SK-N-MC (cell line): Measurements from ENCODE around the gene PRX.

Experiments used
- EZH2 ChIP-seq: fragments of 200-600 bp; sonication (generic); IDR thresholded peaks from one replicate; pipeline ENCODE4 v1.6.1; 2017; ENCODE audit warnings: antibody characterized with exemption
- FOXP2 ChIP-seq: optimal IDR thresholded peaks from 2 replicates; pipeline ENCODE3; 2011; ENCODE audit warnings: mild to moderate bottlenecking, moderate library complexity; ENCODE audit not compliant: insufficient read depth; ENCODE audit errors: extremely low read length, control extremely low read depth
- POLR2AphosphoS5 ChIP-seq: IDR thresholded peaks from 2 replicates; pipeline ENCODE4 v1.6.1; 2012; ENCODE audit warnings: mild to moderate bottlenecking, low read depth, low read length, borderline replicate concordance

DNA sequence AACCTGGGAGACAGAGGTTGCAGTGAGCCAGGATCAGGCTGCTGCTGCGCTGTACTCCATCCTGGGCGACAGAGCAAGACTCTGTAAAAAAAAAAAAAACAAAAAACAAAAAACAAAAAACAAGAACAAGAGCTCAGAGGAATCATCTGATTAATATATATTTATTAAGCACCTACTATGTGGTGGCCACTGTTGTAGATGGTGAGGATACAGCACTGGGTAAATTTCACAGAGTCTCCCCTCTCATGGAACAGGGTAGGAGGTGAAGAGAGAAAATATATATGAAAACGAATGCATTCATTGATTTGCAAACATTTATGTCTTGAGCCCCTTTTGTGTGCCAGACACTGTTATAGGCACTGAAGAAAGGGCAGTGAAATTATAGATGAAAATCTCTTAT lies 18.5 kb upstream of the PRX start:
- TF ChIP-seq EZH2 (no peak), POLR2AphosphoS5 (no peak), FOXP2 (no peak)
